ENCODE measurements around the gene VGLL4. TPM values are rescaled to one million over a fixed set of nuclear protein-coding genes. Genes with fewer than 3 reads are reported as not detected.

The VGLL4 gene
- total RNA-seq, 1 donor from 2014 or later, result 146 TPM

DNA sequence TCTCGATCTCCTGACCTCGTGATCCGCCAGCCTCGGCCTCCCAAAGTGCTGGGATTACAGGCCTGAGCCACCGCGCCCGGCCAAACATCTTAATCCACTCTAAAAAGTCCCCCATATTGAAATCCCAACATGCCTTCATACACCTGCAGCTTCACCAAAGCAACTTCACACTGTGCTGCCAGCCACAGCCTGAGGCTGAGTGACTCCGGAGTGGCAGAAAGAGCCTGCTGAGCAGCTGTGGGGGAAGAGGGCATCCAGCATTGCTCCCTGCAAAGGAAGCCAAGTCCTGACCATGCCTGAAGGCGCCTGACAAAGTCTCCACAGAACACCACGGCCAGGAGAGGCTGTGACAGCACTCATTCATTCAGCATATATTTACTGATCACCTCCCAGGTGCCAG, 21.6 kb upstream of the VGLL4 start:
- Histone ChIP-seq H3K4me3 (no peak overlapping the region), H3K36me3 (no peaks in the 10 kb centered on the region), H3K27ac (no peak overlapping the region), H3K9me3 (no peaks in the 10 kb centered on the region), H3K4me1 (peaks cover 14 to 45% of the 10 kb centered on the region in 2 donors), H3K27me3 (no peaks in the 10 kb centered on the region)
- intact Hi-C loops (cut with DNase I), result no loop called here
- no peak for DNase-seq (ENCODE audit: low spot score in 2 of 2)
- TF ChIP-seq CTCF (IDR thresholded peaks at IDR 0.05), result no peak

DNA sequence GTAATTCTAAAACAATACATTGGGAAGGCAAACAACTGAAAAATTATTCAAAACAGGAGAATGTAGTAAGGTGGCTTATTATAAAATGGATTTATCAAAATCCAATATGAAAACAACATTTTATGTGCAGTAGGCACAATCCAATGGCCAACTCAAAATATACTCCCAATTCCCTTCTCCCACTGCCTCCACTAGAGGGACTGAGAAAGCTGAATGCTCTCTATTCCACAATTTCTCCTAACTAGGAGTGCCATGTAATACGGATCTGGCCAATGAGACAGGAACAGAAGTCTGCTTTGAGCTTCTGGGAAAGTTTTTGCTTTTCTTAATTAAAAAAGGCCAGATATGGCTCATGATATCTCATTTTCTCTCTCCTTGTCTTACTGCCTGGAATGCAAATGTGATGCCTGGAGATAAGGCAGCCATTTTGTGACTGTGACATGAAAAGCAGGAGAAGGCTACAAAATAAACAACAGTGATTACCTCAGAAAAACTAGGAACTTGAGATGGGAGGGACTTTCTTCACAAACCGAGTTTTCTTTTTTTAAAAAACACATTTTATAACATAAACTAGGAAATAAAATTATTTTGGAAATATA, 18.8 kb upstream of the VGLL4 start:
- no peaks in the 10 kb centered on the region for H3K27me3 ChIP-seq
- DNase-seq (ENCODE audit: low spot score in 2 of 2), result no peak
- H3K27ac ChIP-seq, result peak overlapping the region; percentile 66 to 70
- TF ChIP-seq CTCF (IDR thresholded peaks at IDR 0.05), result peak in 2 of 3 experiments; percentile 46 to 48
- H3K9me3 ChIP-seq, result no peaks in the 10 kb centered on the region
- H3K36me3 ChIP-seq, result no peaks in the 10 kb centered on the region
- peak overlapping the region; percentile 11 to 16 for H3K4me3 ChIP-seq
- intact Hi-C loops (cut with DNase I), result loop anchor here (1.0 kb wide), 1 partner anchor 57 kb away; no protein-coding TSS in a partner anchor
- peaks cover 6 to 29% of the 10 kb centered on the region in 2 donors for H3K4me1 ChIP-seq

DNA sequence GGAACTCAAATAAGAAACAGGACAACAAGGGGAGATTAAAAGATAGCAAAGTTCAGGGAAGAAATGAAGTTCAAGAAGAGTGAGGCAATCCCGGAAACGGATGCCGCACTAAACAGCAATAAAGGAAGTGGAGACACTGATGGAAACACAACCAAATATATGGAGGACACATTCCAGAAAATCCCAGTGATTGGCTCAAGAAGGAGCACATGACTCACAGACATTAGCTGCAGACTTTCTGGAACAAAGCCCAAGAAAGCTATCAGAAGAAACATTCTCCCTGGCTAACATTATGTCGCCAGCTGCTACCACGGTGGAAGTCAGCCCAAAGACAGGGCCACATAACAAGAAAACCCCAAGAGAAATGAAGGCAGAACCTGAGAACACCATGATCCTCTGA, 18.1 kb upstream of the VGLL4 start:
- intact Hi-C loops (cut with DNase I), result loop anchor here (1.0 kb wide), 1 partner anchor 57 kb away; no protein-coding TSS in a partner anchor

DNA sequence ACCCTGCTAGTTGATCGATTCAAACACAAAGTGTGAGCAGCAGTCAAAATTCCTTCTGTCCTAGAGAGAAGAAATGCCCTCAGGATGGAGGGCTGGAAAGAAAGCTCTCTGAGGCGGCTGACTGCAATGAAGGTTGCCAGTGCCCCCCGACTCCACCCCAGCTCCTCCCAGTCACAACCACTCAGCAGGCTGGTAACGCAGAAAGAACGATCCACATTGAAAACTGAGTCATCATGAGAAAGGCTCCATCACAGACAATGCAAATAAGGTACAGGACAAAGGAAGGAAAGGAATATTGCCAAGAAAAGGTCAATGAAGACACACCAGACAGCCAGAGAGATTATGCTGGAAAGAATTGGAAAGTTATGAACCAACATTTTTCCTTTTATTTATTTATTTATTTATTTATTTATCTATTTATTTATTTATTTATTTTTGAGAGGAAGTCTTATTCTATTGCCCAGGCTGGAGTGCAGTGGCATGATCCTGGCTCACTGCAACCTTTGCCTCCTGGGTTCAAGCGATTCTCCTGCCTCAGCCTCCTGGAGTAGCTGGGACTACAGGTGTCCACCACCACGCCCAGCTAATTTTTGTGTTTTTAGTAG, 17.4 kb upstream of the VGLL4 start:
- Histone ChIP-seq H3K9me3 (no peaks in the 10 kb centered on the region), H3K4me1 (peaks cover 6 to 26% of the 10 kb centered on the region in 2 donors), H3K36me3 (no peaks in the 10 kb centered on the region), H3K27ac (peak overlapping the region; percentile 66 to 70), H3K27me3 (no peaks in the 10 kb centered on the region), H3K4me3 (no peak overlapping the region)
- DNase-seq (ENCODE audit: low spot score in 2 of 2), result no peak
- intact Hi-C loops (cut with DNase I), result no loop called here
- TF ChIP-seq CTCF (IDR thresholded peaks at IDR 0.05), result no peak

More for the DNA sequence above, 18.1 kb upstream of the VGLL4 start:
- Histone ChIP-seq H3K27me3 (no peaks in the 10 kb centered on the region), H3K36me3 (no peaks in the 10 kb centered on the region), H3K27ac (peak overlapping the region; percentile 66 to 70), H3K4me1 (peaks cover 6 to 28% of the 10 kb centered on the region in 2 donors), H3K4me3 (no peak overlapping the region), H3K9me3 (no peaks in the 10 kb centered on the region)
- DNase-seq (ENCODE audit: low spot score in 2 of 2), result peak in 1 of 2 donors; percentile 69
- no peak for TF ChIP-seq CTCF (IDR thresholded peaks at IDR 0.05)

DNA sequence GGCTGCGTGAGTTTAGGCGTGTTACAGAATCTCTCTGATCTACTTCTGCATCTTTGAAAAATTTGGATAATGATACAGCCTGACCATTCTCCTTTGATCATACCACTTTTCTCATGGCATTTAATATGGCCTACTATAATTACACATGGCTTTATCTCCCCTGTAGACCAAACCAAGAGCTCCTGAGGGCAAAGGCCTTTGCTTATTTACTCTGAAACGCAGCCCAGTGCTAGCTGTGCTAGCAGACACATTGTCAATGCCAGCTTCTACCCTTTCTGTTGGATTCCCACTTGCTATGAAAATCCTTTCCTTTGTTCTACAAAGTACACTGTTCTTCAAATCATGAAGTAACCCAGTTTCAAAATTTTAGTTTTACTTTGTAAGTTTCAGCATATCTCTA, 16.5 kb upstream of the VGLL4 start:
- H3K9me3 ChIP-seq, result no peaks in the 10 kb centered on the region
- peak overlapping the region; percentile 66 to 70 for H3K27ac ChIP-seq
- no peak for TF ChIP-seq CTCF (IDR thresholded peaks at IDR 0.05)
- no peaks in the 10 kb centered on the region for H3K27me3 ChIP-seq
- H3K4me3 ChIP-seq, result no peak overlapping the region
- no peaks in the 10 kb centered on the region for H3K36me3 ChIP-seq
- peaks cover 6 to 23% of the 10 kb centered on the region in 2 donors for H3K4me1 ChIP-seq
- no peak for DNase-seq (ENCODE audit: low spot score in 2 of 2)
- intact Hi-C loops (cut with DNase I), result no loop called here

All from ascending aorta (tissue), 2 donors.